Measurements from ENCODE around the gene LUZP2. TPM values are rescaled to one million over a fixed set of nuclear protein-coding genes. Genes with fewer than 3 reads are reported as not detected.

LUZP2 gene
- total RNA-seq, 1 donor from 2014 or later = 0.23 TPM

DNA sequence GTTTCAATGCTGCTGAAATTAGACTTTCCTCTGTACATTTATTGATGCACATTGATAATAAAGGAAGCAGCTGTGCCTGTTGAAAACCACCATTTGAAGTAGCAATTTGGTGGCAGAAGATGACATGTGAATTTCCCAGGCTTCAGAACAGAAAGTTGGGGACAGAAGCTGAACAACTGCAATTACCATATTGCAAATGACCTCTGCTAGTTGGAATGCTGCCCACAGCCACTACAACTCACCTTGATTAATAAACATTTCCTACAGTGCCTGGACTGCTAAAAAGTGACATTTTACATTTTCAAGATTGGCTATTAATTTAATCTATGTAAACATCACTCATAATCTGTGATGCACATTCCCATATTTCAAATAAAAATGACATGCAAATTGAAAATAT lies 208.6 kb downstream of the LUZP2 start:
- no peak for DNase-seq (ENCODE audit: extremely low read depth, low read depth, low spot score)

DNA sequence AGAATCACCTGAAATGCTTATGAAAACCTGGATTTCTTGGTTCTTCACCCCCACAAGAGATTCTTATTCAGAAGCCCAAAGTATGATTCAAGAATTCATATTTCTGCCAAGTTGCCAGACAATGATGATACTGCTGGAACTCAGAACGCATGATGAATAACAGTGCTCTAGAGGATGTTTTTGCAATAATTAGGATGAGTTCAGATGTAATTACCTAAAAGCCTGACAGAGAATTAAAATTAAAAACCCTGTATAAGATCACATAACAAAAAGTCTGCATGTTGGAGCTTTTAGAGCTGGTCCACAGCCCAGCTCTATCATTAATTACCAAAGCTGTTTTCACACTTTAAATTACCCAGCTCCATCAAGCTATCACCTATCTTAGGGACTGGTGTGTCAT lies 211.8 kb downstream of the LUZP2 start:
- DNase-seq (ENCODE audit: extremely low read depth, low read depth, low spot score) = no peak

DNA sequence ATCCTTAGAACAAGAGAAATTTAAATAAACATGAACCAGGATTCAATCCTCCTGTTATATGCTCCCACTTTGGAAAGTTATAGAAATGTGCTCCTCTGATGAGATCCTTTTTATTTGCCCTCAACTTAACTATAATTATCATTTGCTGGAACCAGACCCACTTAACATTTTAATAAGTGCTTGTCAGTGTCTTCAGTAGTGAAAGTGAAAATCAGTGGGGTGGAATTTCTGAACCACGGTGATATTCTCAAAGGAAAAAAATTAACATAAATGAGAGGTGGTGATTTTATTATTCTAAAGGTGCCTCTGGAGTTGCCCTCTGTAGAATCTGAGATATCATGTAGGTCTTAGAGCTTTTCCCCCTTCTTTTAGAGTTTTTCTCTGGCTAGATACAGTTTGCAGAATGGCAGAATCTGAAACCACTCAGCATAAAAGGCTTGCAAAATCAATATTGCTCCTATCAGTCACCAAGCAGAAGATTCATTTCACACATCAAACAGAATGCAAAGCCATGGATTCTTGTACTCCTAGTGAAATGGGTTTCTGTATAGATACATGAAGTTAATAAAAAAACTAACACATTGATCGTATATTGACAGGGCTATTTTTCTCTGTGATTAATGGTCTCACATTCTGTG lies 213.2 kb downstream of the LUZP2 start:
- no peak for DNase-seq (ENCODE audit: extremely low read depth, low read depth, low spot score)

DNA sequence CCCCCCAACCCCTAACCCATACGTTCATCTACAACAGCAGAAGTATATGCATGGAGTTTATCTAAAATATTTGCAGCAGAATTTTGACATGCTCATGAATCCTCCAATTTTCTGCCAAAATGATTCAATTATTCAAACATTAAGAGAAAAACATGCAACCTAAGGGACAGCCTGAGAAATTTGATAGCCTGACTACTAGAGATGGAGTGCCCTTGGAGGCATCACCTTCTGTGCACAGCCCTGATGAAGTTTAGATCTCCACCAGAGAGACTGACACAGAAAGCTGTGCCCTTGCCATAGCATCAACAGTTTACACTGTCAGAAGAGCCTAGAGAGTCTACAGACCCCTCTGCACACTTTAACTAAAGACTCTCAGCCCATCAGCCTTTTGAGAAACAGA lies 217.7 kb downstream of the LUZP2 start:
- DNase-seq (ENCODE audit: extremely low read depth, low read depth, low spot score) = no peak

DNA sequence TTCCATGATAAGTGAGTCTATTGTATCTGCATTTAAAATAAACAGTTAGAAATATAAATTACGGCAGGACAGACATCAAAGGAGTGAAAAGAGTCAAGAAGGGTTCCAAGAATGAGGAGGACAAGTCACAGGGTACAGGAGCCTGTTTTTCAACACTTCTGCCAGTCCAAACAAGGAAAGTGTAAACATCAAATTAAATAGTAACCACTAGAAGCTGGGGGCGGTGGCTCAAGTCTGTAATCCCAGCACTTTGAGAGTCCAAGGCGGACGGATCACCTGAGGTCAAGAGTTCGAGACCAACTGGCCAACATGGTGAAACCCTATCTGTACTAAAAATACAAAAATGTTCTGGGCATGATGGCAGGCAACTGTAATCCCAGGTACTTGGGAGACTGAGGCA lies 219.6 kb downstream of the LUZP2 start:
- no peak for DNase-seq (ENCODE audit: extremely low read depth, low read depth, low spot score)

DNA sequence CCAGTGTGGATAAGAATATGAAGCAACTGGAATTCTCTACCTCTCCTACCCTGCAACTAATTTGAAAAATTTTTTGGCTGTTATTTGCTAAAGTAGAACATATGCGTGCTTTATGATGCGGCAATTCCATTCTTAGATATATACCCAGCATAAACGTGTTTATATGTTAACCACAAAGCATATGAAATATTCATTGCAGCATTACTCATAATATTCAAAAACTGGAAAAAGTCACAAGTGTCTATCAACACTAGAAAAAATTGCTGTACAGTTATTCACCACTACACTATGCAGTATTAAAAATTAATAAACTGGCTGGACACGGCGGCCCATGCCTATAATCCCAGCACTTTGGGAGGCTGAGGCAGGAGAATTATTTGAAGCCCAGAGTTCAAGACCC lies 226.4 kb downstream of the LUZP2 start:
- no peak for DNase-seq (ENCODE audit: extremely low read depth, low read depth, low spot score)

DNA sequence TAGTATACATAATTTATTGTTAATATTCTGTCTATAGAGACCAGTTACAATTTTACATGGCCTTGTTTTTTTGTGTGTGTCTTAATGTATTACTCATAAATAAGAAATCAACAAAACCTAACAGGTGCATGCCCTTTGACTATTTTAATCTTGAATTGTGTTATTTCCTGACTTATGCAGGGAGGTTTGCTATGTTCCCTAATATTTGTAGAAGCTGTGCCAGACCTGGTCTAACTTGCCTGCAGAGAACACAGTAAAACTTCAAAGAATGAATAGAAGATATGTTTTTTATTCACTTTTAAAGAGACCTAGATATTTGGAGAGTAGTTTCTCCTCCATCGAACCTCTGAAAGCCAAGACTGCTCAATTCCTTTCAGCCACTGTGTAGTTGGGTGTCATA lies 234.7 kb downstream of the LUZP2 start:
- no peak for DNase-seq (ENCODE audit: extremely low read depth, low read depth, low spot score)

DNA sequence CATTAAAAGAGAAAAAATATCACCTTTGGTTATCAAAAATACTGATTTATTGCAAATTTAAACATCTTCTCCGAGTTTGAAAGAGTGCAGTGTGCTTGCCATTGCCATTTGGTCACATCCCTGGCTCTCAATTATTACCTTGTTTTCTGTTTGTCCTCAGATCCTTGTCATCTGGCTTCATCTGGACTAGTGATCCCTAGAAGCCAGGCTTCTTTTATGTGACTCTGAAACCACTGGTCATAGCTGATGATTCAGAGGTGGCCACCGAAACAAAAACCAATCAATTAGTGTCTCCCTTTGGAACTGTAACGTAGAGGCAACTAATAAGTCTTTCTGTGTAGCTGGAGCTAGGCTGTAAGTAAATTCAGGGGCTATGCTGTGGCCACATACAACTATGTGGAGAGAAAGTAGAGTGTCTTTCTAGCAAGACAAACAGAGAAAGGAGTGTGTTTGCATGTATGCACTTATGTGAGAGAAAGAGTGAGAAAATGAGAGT lies 237.9 kb downstream of the LUZP2 start:
- DNase-seq (ENCODE audit: extremely low read depth, low read depth, low spot score) = no peak

DNA sequence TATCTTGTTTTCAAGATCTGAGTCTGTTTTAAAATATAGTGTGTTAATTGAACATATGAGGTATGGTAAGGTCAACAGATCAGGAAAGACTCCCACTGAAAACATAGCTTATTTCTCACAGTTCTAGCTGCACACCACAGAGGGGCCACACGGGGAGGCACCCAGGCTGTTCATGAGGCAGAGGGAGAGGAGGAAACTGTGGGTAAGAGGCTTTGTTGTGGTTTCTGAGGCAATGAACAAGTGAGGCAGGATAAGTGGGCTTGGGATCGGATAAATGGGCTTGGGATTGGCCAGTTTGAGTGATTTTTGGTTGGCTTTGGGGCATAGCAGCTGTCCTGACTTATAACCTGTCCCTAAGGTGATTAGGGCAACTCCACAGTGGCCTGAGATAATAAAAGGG lies 242.1 kb downstream of the LUZP2 start:
- no peak for DNase-seq (ENCODE audit: extremely low read depth, low read depth, low spot score)

DNA sequence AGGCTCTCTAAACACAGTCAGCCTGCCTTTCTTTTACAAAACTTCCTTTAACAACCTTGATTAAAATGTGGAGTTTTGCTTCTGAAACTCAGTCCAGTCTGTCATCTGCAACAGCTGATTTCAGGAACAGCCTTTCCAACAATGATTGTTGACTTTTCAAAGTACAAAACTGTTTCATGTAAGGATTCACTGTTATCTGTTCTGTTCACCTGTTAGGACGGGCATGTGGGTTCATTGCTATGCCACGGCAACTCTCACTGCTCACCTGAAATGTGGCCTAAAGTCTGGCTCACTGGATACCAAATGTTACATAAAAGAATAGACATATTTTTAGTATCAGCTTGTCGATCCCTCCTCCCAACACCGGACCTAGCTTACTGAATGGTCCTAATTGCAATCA lies 242.8 kb downstream of the LUZP2 start:
- DNase-seq (ENCODE audit: extremely low read depth, low read depth, low spot score) = no peak

DNA sequence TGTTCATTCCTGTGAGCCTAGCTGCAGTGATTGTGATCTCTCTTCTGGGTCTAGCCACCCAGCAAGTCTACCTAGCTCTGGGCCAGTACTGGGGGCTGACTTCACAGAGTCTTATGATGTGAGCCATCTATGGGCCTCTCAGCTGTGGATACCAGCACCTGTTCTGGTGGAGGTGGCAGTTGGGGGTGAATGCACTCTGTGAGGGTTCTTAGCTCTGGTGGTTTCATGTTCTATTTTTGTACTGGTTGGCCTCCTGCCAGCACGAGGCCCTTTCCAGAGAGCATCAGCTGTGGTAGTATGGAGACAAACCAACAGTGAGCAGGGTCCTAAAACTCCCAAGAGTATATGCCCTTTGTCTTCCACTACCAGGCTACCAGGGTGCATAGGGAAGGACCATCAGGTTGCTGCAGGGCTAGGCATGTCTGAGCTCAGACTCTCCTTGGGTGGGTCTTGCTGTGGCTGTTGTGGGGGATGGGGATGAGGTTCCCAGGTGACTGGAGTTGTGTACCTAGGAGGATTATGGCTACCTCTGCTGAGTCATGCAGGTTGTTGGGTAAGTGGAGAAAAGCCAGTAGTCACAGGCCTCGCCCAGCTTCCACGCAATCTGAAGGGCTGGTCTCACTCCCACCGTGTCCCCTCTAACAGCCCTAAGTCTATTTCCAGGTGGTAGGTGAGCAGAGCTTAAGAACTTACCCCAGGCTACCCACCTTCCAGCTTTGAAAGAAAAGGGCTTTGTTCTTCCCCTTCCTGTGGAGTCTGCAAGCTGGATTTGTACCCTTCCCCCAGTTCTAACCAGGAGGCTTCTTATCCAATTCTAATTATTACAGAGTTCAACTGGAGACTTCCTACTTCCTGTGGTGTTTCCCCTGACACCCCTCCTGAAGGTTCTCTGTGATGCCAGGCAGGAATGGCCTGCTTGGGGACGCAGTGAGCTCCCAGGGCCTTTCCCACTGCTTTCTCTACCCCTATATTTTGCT lies 250.7 kb downstream of the LUZP2 start:
- no peak for DNase-seq (ENCODE audit: extremely low read depth, low read depth, low spot score)

DNA sequence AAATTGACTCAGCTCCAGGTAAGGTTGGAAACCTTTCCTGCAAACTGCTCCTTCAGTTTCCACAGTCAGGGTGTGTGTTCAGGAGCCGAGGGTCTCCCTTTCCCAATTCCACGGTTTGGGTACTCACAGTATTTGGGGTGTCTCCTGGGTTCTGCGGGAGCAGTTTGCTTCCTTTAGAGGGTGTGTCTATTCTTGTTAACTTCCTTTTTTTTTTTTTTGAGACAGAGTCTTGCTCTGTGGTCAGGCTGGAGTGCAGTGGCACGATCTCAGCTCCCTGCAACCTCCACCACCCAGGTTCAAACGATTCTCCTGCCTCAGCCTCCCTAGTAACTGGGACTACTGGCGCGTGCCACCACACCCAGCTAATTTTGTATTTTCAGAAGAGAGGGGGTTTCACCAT lies 251.4 kb downstream of the LUZP2 start:
- no peak for DNase-seq (ENCODE audit: extremely low read depth, low read depth, low spot score)

DNA sequence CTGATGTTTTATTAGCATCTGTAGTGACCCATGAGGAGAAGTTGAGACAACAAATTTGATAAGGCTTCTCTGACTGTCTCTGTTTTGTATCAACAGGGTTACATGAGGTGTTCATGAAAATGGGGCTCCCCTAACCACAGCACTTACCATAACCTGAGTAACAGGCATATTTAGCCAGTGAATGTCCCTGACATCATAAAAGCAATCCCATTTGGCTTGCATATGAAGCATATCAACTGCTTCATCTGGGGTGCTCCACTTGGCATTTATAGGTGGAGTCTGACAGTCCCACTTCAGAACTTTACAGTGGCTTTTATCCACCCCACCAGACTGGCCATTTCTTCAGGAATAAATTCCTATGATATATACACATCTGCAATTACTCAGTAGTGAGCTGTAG lies 257.6 kb downstream of the LUZP2 start:
- DNase-seq (ENCODE audit: extremely low read depth, low read depth, low spot score) = no peak

DNA sequence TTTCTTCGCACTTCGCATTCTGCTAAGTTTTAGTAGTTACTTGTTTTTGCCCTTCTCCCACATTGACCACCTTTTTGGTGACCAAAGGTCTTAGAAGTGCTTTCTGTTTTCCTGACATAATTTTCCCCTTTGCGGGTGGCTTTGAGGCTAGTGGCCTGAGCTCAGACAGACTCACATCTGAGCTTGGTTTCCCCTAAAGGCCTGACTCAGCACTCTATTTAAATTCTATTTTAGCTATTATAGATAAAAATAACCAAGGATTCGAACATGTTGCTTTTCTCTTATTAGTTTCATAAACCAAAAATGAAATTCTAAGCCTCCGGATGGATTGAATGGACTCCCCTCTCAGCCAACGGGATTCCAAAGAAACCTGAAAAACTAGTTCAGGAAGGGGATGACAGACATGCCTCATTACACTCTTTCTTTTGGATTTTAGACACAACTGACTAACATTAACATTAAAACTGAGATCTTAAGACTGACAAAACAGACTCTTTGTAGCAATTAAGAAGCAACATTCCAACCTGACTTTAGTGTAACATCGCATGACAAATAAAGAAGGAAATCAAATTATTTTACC lies 258.5 kb downstream of the LUZP2 start:
- DNase-seq (ENCODE audit: extremely low read depth, low read depth, low spot score) = no peak

DNA sequence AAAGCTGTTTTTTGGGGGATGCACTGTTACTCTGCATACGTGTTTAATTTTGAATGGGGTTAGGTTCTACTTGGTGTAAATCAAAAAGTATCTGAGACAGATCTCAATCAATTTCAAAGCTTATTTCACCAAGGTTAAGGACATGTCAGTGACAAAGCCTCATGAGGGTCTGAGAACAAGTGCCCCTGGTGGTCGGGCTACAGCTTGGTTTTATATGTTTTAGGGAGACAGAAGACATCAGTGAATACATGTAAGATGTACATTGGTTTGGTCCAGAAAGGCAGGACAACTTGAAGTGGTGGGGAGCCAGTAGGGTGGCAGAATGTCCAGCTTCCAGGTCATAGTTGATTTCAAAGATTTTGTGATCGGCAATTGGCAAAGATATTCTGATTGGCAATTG lies 262.9 kb downstream of the LUZP2 start:
- no peak for DNase-seq (ENCODE audit: extremely low read depth, low read depth, low spot score)

DNA sequence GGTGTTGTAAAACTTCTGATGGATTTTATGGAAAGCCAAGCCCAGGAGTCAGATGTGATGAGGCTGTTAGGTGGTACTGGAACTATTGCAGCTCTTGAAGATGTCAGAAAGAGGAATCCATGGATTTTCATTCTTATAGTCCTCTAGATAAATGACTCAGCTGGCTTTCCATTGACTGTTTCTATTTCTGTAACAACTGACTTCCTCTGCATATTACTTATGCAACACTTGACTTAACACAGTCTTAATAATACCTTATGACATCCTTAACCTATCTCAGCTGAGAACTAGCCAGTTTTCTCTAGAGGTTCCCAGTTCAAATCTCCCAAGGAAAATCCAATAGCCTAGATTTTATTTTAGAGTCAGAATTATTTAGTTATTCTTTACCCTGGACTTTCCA lies 263.8 kb downstream of the LUZP2 start:
- DNase-seq (ENCODE audit: extremely low read depth, low read depth, low spot score) = no peak

DNA sequence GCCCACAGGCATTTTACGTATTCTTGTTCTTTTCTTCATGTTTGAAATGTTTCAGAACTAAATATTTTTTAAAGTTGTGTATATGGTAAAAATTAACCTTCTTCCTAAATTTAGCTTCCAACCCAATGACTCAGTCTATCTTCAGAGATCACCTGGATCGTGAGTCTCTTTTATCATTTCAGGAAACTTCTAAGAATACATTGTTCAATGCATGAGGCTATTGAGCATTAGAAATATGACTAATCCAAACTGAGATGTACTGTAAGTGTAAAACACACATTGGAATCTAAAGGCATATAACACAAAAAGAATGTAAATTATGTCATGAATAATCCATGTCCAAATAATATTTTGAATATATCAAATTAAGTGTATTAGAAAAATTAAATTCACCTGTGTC lies 265.2 kb downstream of the LUZP2 start:
- no peak for DNase-seq (ENCODE audit: extremely low read depth, low read depth, low spot score)

DNA sequence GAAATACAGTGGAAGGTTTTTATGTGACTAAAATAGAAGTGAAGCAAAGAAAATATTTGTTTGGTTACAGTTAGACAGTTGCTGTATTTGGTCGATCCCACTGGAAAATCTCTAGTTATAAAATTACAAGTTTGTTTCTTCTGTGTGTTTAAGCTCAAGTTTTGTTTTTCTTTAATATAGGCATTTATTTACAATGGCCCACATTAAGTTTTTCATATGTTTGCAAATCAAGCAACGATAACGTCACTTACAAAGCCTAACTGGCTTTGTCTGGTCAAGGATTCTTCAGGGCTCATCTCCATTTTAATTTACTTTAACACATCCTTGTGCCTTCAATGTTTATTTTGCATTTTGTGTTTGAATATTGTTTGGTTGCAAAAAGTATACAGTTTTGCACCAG lies 270.6 kb downstream of the LUZP2 start:
- DNase-seq (ENCODE audit: extremely low read depth, low read depth, low spot score) = no peak

DNA sequence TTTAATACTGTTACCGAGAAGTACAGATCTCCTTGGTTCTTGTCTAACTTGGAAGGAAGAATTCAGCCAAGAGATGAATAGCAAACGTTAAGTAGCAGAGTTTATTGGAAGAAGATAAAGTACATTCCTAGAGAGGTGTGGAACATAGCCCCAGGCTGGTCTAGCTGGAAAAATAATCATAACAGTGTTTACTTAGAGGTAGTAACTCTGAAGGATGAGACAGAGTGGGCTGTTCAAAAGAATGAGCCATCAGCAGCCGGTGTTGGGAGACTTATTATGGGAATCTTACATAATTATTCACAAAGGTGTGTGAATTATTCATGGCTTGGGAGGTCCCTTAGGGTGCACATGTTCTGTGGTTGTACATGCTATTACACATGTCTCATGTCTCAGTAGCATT lies 276.5 kb downstream of the LUZP2 start:
- no peak for DNase-seq (ENCODE audit: extremely low read depth, low read depth, low spot score)

DNA sequence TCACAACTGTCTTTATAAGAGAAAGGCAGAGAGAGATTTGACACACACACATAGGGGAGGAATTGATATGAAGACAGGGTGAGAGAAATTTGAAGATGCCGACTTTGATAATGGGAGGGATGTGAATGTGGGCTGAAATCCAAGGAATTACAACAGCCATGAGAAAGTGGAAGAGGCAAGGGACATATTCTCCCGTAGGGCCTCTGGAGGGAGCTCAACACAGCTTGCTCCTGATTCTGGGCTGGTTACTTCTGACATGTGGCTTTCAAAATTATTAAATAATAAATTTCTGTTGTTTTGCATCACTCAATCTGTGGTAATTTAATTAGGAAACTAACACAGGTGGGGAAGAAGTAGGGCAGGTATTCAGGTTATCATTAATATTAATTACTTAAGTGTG lies 282.9 kb downstream of the LUZP2 start:
- no peak for DNase-seq (ENCODE audit: extremely low read depth, low read depth, low spot score)

DNA sequence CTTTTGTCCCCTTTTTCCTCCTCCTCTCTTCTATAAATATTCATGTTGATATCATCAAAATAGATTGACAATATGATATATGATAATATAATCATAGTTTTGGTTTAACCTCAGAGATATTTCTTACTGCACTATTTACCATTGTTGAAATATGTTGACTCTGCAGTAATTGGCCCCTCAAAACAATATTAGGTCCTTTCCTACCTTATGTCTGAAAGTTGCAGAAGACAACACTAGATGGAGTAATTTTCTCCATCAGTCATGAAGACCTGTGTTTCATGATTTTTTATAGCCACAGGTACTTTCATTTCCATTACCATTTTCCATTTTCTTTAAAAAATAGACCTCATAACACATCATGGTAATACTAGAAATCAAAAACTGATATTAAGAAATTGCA lies 284.4 kb downstream of the LUZP2 start:
- no peak for DNase-seq (ENCODE audit: extremely low read depth, low read depth, low spot score)

DNA sequence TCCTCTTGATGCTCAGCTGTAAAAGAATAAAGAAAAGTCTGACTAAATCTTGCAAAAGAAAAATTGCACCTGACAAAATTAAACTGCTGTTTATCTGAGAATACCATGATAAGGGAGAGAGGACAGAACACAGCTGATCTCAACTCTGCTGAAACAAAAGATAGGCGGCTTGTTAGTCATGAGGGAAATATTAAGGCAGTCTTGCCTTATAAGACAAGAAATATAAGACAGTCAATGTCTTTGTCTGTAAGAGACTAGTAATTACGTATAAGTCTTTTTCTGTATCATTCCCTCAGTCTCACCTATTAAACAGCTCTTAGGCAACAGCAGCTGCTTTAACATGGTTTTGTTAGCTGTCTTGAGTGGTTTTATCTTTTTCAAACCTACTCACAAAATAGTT lies 296.6 kb downstream of the LUZP2 start:
- DNase-seq (ENCODE audit: extremely low read depth, low read depth, low spot score) = no peak
